ENCODE results near the gene LGALS7B.
A peak's percentile ranks its signal among the peaks of the same experiment; 100 is the strongest.
"Not testable (repeated sequence)": the region's sequence is repeated elsewhere in the genome, so short reads cannot be mapped to it uniquely, and the experiment has no call there.

The LGALS7B gene

GRCh38 chr19:38770228-38770948, 18.6 kb upstream of the LGALS7B start:
- DNase-seq: not testable (repeated sequence)

GRCh38 chr19:38770949-38771275, 18.1 kb upstream of the LGALS7B start:
- DNase-seq: not testable (repeated sequence)

GRCh38 chr19:38771569-38771968, 17.4 kb upstream of the LGALS7B start:
- not testable (repeated sequence) for DNase-seq

- no peak for DNase-seq
Observed at GRCh38 chr19:38773469-38774177, 15.4 kb upstream of the LGALS7B start, which contains the start of gene LGALS7. Gene LGALS7, minus strand, starts transcription at chr19:38773517. Its CDS starts 25 bp downstream, at chr19:38773492.

DNA sequence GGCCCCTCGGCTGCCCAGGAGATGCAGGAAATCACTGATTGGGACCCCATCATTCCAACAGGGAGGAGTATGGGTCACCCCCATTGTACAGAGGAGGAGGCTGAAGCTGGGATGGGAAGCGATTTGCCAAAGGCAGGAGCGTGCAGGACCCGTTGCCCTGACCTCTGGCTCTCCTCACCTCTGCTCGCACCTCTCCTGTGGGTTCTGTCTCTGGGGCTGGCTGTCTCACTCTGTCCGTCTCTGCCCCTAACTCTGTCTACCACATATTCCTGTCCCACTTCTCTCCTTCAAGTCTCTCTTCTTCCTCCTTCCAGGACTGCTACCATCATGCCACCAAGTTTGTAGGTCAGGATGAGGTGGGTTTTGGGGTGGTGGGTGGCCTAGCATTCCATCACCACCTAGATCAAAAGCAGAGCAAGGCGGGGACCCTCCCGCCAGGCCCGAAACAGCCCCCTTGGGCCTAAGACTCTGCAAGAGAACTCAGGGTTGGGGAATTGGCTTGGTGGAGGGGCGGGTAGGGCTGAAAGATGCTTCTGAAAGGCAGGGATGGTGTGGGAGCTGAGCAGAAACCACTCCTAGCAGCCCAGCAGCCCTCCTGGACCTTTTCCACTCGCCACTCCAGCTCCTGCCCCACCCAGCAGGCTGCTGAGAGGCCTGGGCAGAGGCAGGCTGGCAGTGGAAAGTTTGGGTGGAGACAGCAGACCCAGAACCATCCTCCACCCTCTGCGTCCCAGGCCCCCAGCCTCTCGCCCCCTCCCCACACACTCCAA, 14.6 kb upstream of the LGALS7B start:
- no peak for DNase-seq

DNA sequence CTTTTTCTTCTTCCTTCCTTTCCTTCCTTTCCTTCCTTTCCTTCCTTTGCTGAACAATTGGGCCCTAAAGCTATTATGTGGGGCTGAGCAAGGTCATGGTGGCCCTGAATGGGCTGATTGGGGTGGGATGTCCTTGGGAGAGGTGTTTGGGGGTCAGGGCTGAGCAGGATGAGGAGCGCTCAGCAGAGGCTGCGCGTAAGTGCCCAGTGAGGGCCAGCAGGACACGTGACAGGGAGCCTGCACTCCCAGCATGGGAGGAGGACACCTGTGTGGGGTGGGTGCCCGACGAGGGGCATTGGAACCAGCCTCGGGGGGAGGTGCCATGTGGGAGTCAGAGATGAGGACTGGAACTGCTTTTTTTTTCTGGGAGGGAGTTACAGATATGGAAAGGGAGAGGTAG, 10.3 kb upstream of the LGALS7B start:
- no peak for DNase-seq

DNA sequence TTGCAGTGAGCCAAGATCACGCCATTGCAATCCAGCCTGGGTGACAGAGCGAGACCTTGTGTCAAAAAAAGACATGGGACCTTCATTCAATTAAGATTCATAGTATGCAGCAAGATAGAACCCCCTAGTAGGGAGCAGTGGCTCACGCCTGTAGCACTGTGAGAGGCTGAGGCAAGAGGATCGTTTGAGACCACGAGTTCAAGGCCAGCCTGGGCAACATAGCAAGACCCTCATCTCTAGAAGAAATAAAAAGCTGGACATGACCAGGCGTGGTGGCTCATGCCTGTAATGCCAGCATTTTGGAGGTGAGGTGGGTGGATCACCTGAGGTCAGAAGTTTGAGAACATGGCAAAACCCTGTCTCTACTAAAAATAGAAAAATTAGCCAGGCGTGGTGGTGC, 8.6 kb upstream of the LGALS7B start:
- DNase-seq: no peak

DNA sequence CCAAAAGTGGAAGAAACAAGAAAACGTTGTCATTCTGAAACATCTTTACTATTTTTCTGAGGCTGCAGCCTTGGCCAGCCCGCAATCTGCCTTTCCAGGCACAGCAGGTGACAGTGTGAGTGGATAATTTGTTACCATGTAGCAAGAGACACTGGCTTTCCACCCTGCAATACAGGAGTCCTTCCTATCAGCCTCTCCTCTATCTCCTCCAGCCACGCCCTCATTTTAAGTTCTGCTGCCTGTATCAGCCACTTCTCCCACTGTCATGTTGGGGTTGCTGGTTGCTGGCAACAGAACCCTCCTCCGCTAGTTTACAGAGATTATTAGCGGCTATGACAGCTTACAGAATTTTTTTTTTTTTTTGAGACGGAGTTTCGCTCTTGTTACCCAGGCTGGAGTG, 7.9 kb upstream of the LGALS7B start:
- DNase-seq: peak; percentile 84

- DNase-seq: not testable (repeated sequence)
Observed at GRCh38 chr19:38782212-38782611, 6.8 kb upstream of the LGALS7B start.

DNA sequence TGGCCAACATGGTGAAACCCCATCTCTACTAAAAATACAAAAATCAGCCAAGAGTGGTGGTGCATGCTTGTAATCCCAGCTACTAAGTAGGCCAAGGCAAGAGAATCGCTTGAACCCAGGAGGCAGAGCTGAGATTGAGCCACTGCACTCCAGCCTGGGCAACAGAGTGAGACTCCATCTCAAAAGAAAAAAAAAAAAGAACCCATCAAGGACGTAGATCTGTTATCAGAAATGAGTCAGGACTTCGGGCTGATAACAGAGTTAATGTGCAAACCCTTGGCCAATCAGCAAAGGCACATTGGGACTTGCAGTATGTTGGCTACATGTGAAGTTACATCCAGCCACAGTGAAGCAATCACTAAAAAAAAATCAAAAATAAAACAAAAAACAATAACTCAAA, 4.8 kb upstream of the LGALS7B start:
- peak; percentile 63 for DNase-seq

DNA sequence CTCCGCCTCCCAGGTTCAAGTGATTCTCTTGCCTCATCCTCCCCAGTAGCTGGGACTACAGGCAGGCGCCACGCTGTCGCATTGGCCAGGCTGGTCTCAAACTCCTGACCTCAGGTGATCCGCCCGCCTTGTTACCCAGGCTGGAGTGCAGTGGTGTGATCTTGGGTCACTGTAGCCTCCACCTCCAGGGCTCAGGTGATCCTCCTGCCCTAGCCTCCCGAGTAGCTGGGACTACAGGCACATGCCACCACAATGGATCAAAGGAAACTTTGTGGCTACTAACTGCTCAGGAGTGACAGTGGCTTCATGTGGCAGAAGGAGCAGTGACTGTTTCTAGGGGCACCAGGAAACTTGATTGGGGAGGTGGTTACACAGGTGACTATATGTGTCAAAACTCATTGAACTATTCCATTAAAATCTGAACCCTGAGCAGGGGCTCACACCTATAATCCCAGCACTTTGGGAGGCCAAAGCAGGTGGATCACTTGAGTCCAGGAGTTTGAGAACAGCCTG, 3.8 kb upstream of the LGALS7B start:
- DNase-seq: no peak

GRCh38 chr19:38786061-38786460, 2.9 kb upstream of the LGALS7B start:
- DNase-seq: not testable (repeated sequence)

- no peak for DNase-seq
Observed at GRCh38 chr19:38786572-38787265, 2.3 kb upstream of the LGALS7B start.

GRCh38 chr19:38790507-38791403, 1.8 kb downstream of the LGALS7B start:
- DNase-seq: not testable (repeated sequence)

DNA sequence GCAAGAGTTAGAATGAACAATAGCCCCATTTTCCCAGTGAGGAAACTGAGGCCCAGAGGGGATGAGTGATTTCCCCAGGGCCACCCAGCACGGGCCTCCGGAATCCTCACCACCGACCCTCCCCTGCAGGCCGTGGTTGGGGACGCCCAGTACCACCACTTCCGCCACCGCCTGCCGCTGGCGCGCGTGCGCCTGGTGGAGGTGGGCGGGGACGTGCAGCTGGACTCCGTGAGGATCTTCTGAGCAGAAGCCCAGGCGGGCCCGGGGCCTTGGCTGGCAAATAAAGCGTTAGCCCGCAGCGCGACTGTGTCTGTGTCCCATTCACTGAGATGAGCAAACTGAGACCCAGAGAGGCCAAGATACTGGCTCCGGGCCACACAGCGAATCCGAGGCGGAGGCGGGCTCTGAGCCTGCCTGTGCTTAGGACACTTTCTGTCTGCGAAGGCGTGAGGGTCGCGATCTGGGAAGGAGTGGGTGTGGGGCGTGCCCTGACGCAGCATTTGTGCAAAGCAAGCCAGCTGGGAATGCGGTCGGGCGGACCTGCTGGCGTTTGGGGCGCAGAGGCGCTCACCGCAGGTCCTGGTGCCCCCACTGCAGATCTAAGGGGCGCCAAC, 2.6 kb downstream of the LGALS7B start:
- DNase-seq: not testable (repeated sequence)

DNA sequence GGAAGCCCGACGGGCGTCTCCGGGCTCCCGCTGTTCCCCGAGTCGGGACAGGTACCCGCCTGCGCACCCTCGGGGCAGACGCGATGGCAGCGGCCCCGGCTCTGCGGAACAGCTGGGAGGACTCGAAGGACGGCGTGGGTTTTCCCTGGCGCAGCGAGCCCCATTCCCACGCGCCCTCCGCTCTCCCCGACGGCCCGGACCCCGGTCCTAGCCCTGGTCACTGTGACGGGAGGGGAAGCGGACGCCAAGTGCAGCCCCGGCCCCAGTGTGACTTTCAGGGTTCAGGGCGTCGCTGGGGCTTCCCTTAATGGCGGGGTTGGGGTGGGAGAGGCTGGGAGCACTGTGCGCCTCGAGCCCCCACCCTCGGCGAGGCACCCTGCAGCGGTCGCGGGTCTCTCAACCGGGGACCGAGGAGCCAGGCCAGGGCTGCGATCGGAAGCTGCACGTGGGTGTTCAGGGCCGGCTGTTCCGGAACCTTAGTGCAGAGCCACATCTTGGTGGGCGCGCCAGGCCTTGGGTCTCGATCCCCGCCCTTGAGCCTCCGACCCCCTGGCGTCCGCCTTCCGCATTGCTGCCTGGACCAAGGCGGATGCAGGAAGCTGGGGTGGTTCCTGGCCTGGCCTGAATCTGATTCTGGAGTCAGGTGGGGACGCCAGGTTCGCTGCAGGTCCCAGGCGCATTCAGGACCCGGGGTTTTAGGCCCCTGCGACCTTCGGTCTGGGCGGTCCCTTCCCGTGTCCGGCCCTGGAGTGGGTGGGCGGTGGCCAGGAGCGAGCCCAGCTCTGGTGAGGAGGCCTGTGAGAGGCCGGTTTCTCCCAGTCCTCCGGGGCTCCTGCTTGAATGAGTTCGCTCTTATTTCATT, 3.5 kb downstream of the LGALS7B start:
- peak; percentile 78 for DNase-seq

- no peak for DNase-seq
Observed at GRCh38 chr19:38793177-38793576, 4.2 kb downstream of the LGALS7B start.

DNA sequence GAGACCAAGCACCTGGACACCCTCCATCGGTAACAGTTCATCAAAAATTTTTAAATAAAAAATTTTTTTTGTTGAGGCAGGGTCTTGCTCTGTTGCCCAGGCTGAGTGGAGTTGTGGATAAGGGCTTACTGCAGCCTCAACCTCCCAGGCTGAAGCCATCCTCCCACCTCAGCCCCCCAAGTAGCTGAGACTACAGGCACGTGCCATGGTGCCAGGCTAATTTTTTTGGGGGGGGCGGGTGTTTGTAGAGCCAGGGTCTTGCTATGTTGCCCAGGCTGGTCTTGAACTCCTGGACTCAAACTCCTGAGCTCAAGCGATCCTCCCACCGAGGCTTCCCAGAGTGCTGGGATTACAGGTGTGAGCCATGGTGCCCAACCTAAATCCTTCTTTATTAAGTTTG, 4.7 kb downstream of the LGALS7B start:
- no peak for DNase-seq

- no peak for DNase-seq
Observed at GRCh38 chr19:38795549-38795948, 6.5 kb downstream of the LGALS7B start.

DNA sequence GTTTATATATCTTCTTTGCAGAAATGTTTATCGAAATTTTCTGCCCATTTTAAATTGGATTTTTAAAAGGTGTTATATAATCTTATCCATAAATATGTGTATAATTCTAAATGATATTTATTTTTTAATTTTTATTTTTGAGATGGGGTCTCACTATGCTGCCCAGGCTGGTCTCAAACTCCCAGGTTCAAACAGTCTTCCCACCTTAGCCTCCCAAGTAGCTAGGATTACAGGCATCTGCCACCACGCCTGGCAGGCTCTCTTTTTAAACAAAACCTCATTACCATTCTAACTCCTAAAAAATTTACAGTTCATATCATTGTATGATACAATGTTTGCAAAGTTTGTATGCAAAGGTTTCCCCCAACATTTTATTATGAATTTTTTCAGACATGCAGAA, 7.2 kb downstream of the LGALS7B start:
- no peak for DNase-seq
